GM21528 (cell line): ENCODE data around the gene TPP1.

Experiments
- ATAC-seq: cut with Tn5 transposase; IDR thresholded peaks from one replicate; pipeline ENCODE4 v1.9.1; 2021; ENCODE audit warnings: mild to moderate bottlenecking, moderate library complexity; ENCODE audit not compliant: unreplicated experiment, low FRiP score

TPP1 gene

GRCh38 chr11:6614446-6614845 is 4.8 kb downstream of the TPP1 start:
- ATAC-seq: no peak

- ATAC-seq: no peak
These were observed 5.7 kb downstream of the TPP1 start for GRCh38 chr11:6613496-6613895.

GRCh38 chr11:6612213-6613041 is 6.8 kb downstream of the TPP1 start, which contains the start of gene TAF10:
Gene TAF10 (minus strand): TSS chr11:6612216. CDS start chr11:6612189, 27 bp downstream.
- peak; percentile 92 for ATAC-seq

- ATAC-seq: peak; percentile 25
These were observed 7.3 kb downstream of the TPP1 start for GRCh38 chr11:6611963-6612212.

GRCh38 chr11:6611092-6611962 is 7.9 kb downstream of the TPP1 start:
- no peak for ATAC-seq

DNA sequence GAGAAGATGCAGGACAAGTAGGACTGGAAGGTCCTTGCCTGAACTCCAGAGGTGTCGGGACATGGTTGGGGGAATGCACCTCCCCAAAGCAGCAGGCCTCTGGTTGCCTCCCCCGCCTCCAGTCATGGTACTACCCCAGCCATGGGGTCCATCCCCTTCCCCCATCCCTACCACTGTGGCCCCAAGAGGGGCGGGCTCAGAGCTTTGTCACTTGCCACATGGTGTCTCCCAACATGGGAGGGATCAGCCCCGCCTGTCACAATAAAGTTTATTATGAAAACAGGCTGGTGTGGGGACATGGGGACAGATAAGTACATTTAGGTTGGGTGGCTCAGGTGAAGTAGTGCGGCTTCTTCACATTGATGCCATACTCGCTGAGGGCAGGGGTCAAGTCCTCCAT is 8.6 kb downstream of the TPP1 start:
- ATAC-seq: no peak

- no peak for ATAC-seq
These were observed 9.7 kb downstream of the TPP1 start for GRCh38 chr11:6609502-6610015.

DNA sequence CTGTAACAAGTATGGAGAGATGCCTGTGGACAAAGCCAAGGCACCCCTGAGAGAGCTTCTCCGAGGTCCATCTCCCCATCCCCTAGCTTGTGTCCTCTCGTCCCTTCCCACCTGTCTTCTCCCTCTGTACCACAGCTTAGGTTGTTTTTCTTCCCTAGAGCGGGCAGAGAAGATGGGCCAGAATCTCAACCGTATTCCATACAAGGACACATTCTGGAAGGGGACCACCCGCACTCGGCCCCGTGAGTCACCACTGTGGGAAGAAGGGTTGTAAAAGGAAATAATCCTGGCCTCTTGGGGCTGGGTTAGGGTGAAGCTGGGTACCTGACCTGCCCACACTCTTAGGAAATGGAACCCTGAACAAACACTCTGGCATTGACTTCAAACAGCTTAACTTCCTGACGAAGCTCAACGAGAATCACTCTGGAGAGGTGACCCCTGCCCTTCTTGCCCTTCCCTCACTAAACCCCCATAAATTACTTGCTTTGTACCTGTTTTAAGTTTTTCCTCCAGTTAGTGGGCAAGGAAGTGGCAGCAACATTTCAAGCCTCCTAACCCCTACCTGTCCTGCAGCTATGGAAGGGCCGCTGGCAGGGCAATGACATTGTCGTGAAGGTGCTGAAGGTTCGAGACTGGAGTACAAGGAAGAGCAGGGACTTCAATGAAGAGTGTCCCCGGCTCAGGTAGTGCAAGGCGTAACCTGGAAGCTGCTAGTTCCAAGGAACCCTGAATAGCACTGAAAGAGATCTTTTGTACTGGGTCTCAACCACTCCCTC is 10.3 kb downstream of the TPP1 start:
- no peak for ATAC-seq

GRCh38 chr11:6608011-6608410 is 11.2 kb downstream of the TPP1 start:
- no peak for ATAC-seq

GRCh38 chr11:6607190-6607795 is 11.9 kb downstream of the TPP1 start:
- no peak for ATAC-seq

- ATAC-seq: peak; percentile 42
These were observed 12.6 kb downstream of the TPP1 start for GRCh38 chr11:6606471-6607189.

DNA sequence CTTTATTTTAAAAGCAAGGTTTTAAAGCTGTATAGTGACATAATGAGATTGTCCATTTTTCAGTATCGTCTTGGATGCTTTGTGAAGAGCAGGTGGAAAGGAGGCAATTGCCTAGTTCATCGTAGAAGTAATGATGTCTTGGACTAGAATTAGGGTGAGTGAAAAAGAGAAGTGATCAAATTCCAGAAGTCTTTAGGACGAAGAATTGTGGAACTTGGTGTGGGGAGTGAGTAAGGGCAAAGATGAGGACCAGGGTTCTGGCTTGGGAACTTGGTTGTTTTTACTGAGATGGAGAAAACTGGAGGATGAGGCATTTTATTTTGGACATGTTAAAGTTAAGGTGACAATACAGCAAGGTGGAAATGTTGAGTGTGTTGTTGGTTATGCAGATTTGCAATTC is 14.4 kb downstream of the TPP1 start:
- ATAC-seq: no peak

DNA sequence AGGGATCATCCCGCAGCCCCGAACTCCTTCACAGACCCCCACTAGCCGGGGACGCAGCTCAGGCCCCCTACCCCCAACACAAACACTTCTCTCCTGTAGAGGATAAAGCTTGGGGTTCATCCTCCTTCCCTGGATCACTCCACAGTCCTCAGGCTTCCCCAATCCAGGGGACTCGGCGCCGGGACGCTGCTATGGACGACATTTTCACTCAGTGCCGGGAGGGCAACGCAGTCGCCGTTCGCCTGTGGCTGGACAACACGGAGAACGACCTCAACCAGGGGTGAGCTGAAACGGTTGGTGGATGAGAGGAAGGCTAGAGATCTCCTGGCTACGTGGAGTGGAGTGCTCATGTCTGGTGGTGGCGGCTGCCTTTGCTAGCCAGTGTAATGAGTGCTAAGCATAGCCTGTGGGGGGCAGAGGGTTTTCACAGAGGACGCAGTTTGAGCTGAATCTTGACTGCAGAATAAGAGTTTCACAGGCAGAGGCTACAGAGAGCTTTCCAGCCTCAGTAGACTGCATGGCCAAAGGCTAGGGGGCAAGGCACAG is 15.1 kb downstream of the TPP1 start:
- ATAC-seq: peak; percentile 42

DNA sequence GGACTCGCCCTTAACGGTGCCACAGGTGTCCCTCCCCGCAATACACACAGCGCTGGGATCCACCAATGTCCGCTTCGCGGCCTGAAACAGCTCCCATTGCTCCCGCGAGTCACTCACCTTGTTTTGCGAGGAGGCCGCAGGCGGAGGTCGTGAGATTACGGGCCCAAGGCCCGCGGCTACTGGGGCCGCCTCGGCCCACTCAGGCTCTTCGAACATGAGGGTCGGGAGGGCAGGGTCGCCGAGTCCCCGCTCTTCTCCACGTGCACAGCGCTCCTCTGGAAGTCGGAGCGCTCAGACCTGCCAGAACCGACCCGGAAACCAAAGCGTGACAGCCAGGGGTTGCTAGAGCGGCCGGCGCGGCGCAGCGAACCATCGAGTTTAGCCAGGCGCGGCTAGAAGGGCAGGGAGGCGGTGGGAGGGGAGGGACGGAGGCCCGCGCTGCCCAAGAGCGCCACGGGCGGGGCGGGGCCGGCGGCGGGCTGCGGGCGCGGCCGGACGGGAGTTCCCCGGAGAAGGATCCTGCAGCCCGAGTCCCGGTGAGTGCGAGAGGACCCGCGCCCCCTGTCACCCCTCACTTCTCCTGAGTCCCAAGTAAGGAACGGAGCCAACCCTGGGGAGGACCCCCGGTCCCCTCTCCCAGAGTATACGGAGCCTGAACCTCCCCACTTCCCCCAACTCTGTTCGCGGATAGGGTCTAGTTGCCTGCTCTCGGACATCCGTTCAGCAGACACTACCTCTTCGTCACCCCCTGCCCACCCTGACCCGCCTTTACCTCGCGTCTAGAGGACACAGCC is 15.7 kb downstream of the TPP1 start, which contains the start of the genes ILK and RRP8:
Gene ILK, plus strand, starts transcription at position 488 of the 794 bp plus-strand sequence. CDS start 498 bp downstream, outside the sequence.
Gene RRP8, minus strand, starts transcription at position 330 of the 794 bp plus-strand sequence. Its CDS starts 114 bp downstream, at position 216.
- peak; percentile 78 for ATAC-seq

GRCh38 chr11:6602096-6602940 is 16.9 kb downstream of the TPP1 start:
- ATAC-seq: no peak

GRCh38 chr11:6601041-6601461 is 18.2 kb downstream of the TPP1 start:
- ATAC-seq: no peak

- no peak for ATAC-seq
These were observed 19.3 kb downstream of the TPP1 start for GRCh38 chr11:6599881-6600390.
